CD4-positive, alpha-beta T cell treated with Interferon gamma for 1 hour (primary cell): ENCODE results near the gene SLC46A1.

Source experiments
- DNase-seq: peaks from one replicate; pipeline ENCODE4 v3.0.0-alpha.2; 2020

Gene SLC46A1

DNA sequence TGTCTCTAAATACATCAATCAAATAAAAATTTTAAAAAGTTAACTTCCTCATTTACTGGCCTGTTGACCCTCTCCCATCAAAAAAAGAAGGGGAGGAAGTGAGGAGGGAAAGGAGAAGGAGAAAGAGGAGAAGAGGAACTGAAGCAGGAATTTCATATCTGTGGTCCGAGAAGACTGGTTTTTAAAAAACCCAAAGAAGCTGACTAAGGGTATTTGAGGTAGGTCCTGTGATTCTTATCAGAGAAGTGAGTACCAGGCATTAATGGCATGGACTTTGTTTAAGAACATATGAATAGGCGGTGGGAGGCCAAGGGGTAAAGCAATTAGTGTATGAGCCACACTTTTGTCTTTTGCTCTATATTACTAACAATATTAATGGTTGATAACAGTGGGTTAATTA, 2.0 kb downstream of the SLC46A1 start:
- no peak for DNase-seq

DNA sequence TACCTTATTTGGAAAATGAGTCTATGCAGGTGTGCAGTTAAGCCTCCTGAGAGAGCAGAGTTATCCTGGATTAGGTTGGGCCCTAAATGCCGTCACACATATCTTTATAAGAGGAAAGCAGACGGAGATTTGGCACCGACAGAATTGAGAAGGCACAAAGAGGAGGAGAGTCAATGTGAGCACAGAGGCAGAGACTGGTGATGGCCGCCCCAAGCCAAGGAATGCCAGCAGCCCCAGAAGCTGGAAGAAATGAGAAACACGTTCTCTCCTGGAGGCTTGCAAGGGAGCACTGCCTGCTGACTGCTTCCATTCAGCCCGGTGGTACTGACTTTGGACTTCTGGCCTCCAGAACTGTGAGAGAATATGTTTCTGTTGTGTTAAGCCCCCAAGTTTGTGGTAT, 3.2 kb downstream of the SLC46A1 start:
- DNase-seq, result no peak

DNA sequence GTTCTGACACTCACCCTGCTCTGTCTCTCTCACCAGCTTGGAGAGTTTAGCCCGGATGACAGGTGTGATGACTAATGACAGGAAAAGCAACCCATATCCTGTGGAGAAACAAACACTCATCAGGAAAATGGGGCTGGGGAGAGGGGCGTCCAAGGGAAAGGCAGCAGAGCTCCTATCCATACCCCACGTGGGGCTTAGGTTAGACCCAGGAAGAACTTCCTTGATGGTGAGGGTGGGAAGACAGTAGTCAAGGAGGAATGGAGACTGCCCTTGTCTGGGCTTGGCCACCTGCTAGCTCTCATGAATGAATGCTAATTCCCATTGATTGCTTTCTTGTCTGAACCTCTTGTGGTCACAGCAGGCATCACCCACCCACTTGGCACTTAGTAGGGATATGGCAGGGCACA, 3.8 kb downstream of the SLC46A1 start:
- no peak for DNase-seq

DNA sequence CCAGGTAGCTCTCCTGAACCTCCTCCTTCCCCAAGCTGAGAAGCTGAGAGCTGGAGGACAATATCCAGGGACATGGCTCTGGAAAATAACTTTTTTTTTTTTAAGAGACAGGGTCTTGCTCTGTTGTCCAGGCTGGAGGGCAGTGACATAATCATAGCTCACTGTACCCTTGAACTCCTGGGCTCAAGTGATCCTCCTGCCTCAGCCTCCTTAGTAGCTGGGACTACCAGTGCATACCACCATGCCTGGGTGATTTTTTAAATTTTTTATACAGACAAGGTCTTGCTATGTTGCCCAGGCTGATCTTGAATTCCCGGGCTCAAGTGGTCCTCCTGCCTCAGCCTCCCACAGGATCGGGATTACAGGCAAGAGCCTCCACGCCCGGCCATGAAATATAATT, 6.2 kb downstream of the SLC46A1 start:
- no peak for DNase-seq

DNA sequence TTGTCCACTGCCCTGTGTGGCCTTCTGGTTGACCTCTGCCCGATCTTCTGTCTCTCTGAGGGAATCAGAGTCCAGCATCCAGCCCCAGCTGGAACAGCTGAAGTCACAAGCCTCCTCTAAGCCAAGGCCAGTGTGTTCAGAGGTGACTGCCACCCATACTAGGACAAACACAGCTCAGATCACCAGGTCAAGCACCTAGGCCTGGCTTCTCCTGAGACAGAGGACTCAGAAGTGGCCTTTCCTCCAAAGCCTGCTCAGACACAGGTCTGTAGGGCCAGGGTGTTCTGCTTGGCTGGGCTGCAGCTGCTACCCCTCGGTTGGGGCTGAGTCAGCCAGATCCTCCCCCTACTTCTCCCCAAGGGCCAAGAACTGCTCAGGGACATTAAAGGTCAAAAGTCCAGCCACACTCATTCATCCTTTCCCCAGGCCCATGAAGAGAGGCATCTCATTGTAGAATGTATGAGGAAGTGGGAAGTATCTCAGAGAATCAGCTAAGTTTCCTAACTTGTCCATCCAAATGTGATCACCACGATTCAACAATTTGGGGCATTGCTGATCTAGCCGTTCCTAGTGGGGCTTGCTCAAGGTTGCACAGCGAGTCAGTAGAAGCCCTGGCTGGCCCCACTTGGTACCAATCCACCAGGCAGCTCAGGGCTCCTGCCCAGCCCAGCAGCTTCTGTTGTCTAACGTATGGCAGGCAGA, 7.6 kb downstream of the SLC46A1 start:
- no peak for DNase-seq

DNA sequence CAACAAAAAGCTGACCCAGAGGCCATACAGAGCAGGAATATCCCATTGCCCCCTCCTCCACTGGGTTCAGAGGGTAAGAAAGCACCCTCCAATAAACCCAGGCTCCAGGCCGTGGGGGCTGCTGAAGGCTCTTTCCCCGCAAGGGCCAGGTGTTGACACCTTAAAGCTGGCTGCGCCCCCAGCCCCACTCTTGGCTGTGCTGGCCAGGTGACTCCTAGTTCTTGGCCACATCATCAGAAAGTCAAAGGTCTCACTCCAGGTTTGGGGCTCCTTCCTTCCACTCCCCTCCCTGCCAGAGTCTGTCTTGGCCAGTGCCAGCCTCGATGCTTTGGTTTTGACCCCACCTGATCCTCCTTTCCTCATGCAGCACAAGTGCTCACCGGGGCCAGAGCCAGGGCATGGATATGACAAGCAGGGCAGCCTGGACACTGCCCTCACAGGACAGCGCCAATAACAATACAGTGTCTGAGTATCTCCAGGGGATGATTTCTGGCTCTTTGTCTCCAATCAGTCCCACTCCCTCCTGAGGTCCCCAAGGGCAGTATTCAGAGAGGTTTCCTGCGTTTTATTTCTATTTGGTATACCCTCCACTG, 8.2 kb downstream of the SLC46A1 start:
- no peak for DNase-seq

DNA sequence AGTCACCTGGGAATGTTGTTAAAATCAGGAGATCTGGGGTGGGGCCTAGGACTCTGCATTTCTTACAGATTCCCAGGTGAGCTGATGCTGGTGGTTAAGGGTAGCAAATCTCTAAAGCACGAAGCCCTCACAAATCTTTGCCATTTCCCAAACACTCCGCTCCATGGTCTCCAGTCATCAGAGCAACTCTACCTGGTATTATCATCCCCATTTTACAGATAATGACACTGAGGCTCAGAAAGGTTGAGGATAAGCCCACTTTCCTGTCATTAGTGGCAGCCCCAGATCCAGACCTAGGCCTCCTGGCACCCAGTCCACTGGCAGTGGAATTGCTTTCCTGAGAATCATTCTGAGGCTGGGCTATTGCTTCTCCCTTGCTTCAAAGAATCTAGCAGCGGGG, 8.7 kb downstream of the SLC46A1 start:
- DNase-seq, result no peak

DNA sequence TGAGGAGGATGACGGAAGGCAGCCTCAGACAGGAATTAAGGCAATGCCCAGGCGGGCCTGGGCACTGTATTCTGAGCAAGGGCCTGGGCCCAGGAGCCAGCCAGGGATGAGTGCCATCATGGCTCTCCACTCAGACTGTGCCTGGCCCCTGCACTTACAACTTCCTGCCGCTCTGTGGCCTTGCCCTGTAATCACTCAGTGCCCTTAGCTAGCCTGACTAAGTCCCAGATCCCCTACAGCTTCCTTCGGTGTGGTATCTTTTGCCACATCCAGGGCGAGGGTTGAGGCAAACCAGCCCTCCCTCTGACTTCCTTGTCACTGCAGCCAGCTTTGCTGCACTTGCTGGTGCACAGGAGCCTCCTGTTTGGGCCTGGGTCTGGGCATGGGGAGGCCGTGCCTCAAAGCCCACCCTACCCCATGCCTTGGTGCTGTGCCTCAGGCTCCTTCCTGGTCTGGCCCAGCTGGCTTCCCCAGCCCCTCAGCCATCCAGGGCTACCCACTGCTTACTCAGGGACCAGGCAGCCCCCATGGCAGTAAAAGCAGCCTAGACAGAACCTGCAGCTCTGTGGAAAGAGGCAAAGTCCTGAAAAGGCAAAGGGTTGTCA, 9.3 kb downstream of the SLC46A1 start:
- DNase-seq, result no peak

DNA sequence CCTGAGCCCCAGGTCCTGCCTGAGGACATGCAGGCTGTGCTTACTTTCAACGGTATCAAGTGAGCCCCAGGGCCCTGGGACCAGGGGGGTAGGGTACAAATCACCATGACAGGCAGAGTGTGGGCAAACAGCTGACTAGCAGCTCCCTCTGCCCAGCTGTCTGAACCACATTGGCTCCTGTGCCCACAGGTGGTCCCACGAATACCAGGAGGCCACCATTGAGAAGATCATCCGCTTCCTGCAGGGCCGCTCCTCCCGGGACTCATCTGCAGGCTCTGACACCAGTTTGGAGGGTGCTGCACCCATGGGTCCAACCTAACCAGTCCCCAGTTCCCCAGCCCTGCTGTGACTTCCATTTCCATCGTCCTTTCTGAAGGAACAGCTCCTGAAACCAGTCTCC, 10.0 kb downstream of the SLC46A1 start:
- DNase-seq, result no peak

DNA sequence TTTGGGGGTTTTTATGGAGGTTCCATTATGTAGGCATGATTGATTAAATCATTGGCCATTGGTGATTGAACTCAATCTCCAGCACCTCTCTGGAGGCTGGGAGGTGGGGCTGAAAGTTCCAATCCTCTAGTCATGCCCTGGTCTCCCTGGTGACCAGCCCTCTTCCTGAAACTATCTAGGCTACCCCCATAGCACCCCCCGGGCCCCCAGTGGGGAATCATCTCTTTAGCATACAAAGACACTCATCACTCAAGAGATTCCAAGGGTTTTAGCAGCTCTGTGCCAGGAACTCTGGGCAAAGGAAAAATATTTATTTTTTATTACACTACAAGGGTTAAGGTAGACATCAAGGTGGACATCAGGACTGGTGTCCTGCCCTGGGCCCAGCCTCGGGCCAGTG, 10.6 kb downstream of the SLC46A1 start:
- DNase-seq, result no peak

DNA sequence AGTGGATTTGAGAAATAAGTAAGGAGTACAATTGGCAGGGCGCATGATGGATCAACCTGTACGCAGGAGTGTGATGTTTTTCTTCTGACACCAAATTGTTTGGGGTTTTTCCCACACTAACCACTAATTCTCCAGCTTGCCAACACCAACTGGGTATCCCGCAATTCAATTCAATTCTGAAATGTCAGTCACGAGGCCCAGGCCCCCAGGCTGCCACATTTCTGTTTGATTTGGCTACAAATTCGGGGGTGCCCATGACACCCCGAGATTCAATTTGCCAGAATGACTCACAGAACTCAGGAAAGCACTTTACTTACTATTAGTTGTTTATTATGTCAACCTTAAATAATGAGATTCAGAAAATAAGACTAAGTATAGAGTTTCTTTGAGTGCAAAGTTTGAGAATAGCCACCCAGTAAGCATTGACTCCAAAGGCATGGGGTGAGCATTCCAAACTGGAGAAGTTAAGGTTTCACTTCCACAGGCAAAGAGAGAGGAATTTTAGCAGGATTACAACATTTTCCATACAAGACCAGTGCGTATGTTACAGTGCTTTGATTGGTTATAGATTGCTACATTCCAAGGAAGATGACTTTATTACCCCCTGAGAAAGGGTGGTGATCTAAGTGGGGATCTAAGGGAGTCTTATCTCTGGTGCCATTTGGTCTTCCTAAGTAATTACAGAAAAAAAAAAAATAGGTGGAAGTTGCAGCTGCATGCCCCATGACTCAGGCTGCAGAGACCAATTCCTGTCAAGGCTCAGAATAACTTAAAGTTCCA, 11.5 kb downstream of the SLC46A1 start:
- DNase-seq, result no peak

DNA sequence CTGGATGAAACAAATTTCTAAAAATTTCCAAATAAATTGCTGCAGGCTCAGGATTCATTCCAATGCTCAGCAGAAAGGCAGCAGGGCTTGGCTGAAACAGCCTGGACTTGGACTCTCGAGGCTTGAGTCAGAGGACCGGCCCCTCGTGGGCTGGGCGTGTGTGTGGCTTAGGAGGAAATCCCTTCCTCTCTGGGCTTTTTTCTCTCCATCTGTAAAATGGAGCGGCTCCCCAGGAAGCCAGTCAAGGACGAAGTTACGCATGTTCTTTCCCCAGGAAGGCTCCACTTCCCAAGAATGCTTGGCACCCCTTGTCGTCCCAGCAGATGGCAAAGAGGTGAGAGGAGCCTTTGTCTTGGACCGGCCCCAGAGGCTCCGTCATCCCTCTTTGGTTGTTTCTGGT, 13.5 kb downstream of the SLC46A1 start:
- DNase-seq, result no peak

DNA sequence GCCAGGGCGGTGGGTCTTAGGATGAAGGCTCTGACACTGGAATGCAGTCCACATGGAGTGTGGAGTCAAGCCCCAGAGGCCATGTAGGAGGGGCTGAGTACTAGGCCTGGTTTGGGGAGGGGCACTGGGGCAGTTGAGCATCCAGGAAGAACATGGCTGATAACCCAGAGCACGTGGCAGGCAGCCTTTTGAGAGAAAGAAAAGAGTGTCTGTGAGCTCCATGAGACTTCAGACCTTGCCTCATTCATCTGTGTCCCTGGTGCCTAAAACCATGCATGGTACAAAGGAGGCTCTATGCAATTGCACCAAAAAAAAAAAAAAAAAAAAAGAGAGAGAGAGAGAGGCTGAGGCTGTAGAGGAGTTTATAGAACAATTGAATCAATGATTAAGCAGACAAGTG, 14.6 kb downstream of the SLC46A1 start:
- no peak for DNase-seq

DNA sequence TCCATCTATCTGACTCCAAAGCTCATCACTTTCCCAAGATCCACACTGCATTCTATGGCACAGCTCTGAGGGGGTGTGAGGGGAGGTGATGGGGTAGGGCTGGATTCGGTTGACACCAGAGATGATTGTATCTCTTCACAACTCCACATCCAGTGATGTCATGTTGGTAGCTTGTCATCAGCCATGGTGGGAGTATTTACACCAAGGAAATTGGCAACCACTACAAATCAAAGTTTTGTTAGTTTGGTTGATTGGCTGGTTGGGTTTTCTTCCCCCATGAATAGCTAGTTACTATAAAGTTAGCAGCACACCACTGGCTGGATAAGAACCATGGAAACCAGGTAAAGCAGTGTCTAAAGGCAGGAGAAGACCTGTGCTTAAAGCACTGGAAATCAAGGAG, 15.0 kb downstream of the SLC46A1 start:
- DNase-seq, result no peak

DNA sequence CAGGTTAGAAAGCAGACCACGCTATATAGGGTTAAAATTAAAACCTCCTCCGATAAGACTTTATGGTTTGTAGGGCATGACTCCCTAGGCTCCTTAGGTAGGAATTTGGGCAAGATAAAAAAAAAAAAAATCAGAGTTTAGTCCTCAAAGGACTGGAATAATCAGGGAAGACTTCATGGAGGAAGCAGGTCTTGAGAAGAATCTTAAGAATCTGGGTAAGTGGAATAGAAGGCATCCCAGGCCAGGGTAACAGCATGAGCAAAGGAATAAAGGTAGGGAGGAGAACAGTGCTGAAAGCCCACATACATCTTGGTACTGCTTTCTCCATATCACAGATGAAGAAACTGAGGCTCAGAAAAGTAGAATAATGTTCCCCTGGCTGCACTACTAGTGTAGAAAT, 15.4 kb downstream of the SLC46A1 start:
- DNase-seq, result no peak

DNA sequence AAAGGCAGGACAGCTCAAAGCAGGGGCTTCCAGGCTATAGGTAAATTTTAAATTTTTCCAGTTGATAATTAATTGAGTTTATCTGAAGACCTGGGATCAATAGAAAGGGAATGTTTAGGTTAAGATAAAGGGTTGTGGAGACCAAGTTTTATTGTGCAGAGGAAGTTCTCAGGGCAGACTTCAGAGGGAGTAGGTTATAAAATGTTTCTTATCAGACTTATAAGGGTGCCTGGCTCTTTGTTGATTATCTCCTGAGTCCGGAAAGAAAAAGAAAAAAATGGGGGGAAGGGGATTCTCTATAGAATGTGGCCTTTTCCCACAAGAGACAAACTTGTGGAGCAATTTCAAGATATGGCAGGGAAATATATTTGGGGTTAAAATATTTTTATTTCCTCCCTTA, 15.9 kb downstream of the SLC46A1 start:
- no peak for DNase-seq

DNA sequence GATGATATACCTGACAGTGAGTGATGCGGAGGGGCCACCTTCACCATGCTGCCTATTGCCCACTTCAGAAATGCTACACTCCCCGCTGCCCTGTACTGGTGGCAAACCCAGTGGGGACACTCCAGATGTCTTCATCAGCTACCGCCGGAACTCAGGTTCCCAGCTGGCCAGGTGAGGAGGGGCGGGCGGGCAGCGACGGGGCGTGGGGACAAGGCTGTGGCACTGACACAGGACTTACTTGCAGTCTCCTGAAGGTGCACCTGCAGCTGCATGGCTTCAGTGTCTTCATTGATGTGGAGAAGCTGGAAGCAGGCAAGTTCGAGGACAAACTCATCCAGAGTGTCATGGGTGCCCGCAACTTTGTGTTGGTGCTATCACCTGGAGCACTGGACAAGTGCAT, 17.9 kb downstream of the SLC46A1 start:
- no peak for DNase-seq

DNA sequence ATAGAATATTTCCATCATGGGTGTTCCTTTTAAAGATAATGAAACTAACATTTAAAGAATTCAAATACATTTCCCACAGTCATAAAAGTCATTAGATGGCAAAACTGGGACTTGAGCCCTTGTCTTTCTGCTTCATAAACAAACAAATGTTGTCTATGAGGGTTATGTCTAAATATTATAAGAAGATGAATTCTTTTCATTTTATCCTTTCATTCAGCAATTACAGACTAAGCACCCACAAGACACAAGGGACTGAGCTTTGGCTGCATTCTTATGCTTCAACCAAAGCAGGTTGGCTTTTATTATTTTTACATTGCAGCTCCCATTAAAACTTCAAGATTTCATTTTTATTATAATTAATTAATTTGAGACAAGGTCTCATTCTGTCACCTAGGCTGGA, 19.6 kb downstream of the SLC46A1 start:
- no peak for DNase-seq

DNA sequence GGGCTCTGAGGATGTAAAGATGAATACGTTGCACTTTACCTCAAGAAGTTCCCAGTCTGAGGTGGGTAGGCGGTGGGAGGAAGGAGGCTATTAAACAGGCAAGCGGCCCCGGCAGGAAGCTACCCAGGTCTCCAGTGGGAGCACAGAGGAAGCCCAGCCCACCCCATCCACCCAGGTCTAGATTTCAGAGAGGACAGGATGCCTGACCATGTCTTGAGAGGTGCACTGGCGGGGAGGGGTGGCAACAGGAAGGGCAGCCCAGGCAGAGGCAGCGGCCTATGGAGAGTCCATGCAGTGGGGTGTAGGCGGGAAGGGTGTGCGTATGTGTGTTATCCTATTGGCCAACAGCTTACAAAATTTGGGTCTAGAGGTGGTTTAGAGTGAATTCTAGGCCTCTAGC, 20.6 kb downstream of the SLC46A1 start:
- DNase-seq, result no peak

DNA sequence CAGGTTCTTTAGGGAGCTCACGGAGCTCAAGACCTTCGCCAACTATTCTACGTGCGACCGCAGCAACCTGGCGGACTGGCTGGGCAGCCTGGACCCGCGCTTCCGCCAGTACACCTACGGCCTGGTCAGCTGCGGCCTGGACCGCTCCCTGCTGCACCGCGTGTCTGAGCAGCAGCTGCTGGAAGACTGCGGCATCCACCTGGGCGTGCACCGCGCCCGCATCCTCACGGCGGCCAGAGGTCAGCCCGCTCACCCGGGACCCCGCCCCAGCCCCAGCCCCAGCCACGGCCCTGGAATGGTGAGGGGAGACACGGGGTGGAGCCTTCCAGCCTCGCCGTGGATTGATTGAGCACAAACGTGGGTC, 21.0 kb downstream of the SLC46A1 start:
- DNase-seq, result no peak

DNA sequence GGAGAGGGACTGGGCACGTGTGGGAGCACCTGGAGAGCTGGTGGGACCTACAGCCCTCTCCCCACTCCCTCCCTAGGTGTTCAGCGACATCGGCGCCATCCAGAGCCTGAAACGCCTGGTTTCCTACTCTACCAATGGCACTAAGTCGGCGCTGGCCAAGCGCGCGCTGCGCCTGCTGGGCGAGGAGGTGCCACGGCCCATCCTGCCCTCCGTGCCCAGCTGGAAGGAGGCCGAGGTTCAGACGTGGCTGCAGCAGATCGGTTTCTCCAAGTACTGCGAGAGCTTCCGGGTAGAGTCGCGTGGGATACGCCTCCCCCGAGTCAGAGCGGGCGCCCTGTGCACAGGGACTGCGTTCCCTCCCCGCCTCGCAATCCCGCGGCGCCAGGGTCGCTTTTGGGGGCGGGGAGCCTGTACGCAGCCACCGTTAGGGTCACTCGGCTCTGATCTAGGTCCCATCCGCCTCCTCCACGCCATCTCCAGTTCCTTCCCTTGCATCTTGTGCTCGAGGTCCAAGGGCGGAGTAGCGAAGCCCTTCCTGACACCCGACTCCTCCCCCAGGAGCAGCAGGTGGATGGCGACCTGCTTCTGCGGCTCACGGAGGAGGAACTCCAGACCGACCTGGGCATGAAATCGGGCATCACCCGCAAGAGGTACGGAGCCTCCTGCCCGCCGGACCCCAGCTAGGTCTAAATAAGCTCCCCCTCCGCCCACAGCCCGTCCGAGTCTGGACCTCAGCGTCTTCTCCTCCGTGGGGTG, 21.6 kb downstream of the SLC46A1 start:
- DNase-seq, result peak; percentile 29

DNA sequence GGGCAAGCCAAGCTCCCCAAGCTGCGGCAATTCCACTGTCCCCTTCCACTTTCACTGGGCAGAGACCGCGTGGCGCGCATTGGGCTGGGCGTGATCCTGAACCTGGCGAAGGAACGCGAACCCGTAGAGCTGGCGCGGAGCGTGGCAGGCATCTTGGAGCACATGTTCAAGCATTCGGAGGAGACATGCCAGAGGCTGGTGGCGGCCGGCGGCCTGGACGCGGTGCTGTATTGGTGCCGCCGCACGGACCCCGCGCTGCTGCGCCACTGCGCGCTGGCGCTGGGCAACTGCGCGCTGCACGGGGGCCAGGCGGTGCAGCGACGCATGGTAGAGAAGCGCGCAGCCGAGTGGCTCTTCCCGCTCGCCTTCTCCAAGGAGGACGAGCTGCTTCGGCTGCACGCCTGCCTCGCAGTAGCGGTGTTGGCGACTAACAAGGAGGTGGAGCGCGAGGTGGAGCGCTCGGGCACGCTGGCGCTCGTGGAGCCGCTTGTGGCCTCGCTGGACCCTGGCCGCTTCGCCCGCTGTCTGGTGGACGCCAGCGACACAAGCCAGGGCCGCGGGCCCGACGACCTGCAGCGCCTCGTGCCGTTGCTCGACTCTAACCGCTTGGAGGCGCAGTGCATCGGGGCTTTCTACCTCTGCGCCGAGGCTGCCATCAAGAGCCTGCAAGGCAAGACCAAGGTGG, 24.7 kb downstream of the SLC46A1 start:
- no peak for DNase-seq
